ENCODE measurements around the gene XYLB.

XYLB gene

GRCh38 chr3:38323060-38323459, 23.5 kb upstream of the XYLB start:
- no peak for DNase-seq (ENCODE audit: low read depth, low spot score)

- no peak for DNase-seq (ENCODE audit: low read depth, low spot score)
These were observed 21.3 kb upstream of the XYLB start for GRCh38 chr3:38325256-38325655.

- no peak for DNase-seq (ENCODE audit: low read depth, low spot score)
These were observed 19.1 kb upstream of the XYLB start for GRCh38 chr3:38327335-38328009.

- DNase-seq (ENCODE audit: low read depth, low spot score) = no peak
These were observed 15.1 kb upstream of the XYLB start for GRCh38 chr3:38331257-38332022.

GRCh38 chr3:38332201-38332600, 14.4 kb upstream of the XYLB start:
- no peak for DNase-seq (ENCODE audit: low read depth, low spot score)

GRCh38 chr3:38334142-38335055, 12.2 kb upstream of the XYLB start:
- DNase-seq (ENCODE audit: low read depth, low spot score) = no peak

- no peak for DNase-seq (ENCODE audit: low read depth, low spot score)
These were observed 11.3 kb upstream of the XYLB start for GRCh38 chr3:38335263-38335662.

- no peak for DNase-seq (ENCODE audit: low read depth, low spot score)
These were observed 8.9 kb upstream of the XYLB start for GRCh38 chr3:38337703-38338102.

- DNase-seq (ENCODE audit: low read depth, low spot score) = no peak
These were observed 2.6 kb upstream of the XYLB start for GRCh38 chr3:38343797-38344594.

GRCh38 chr3:38345879-38346586, 552 bp upstream of the XYLB start:
- no peak for DNase-seq (ENCODE audit: low read depth, low spot score)

- DNase-seq (ENCODE audit: low read depth, low spot score) = no peak
These were observed 1.0 kb downstream of the XYLB start for GRCh38 chr3:38347421-38348200.

GRCh38 chr3:38348903-38349302, 2.3 kb downstream of the XYLB start:
- no peak for DNase-seq (ENCODE audit: low read depth, low spot score)

- no peak for DNase-seq (ENCODE audit: low read depth, low spot score)
These were observed 3.2 kb downstream of the XYLB start for GRCh38 chr3:38349684-38350359.

GRCh38 chr3:38353151-38353550, 6.6 kb downstream of the XYLB start:
- DNase-seq (ENCODE audit: low read depth, low spot score) = no peak

- no peak for DNase-seq (ENCODE audit: low read depth, low spot score)
These were observed 8.2 kb downstream of the XYLB start for GRCh38 chr3:38354588-38355330.

- DNase-seq (ENCODE audit: low read depth, low spot score) = no peak
These were observed 12.5 kb downstream of the XYLB start for GRCh38 chr3:38359038-38359437.

GRCh38 chr3:38360345-38360744, 13.8 kb downstream of the XYLB start:
- no peak for DNase-seq (ENCODE audit: low read depth, low spot score)

- DNase-seq (ENCODE audit: low read depth, low spot score) = no peak
These were observed 14.9 kb downstream of the XYLB start for GRCh38 chr3:38361496-38361895.

- DNase-seq (ENCODE audit: low read depth, low spot score) = no peak
These were observed 16.2 kb downstream of the XYLB start for GRCh38 chr3:38362825-38363224.

Measured in smooth muscle cell of the brain vasculature (primary cell).